Measurements from ENCODE around the gene CHID1.

- TF ChIP-seq CTCF (IDR thresholded peaks at IDR 0.05; ENCODE audit: low read depth, low read length, poor library complexity, severe bottlenecking) (no peak), EZH2phosphoT487 (IDR thresholded peaks at IDR 0.05; ENCODE audit: borderline replicate concordance, low read length) (no peak; the same call in 1 of the 2 replicates)
Observed at GRCh38 chr11:826836-827145, 83.8 kb downstream of the CHID1 start.
